Neuronal stem cell (in vitro differentiated cells): Measurements from ENCODE around the gene SH3GL2.

ENCODE experiments used
- DNase-seq: peaks from one replicate; pipeline ENCODE4 v3.0.0-alpha.2; 2013; ENCODE audit warnings: low spot score
- H2AFZ ChIP-seq: one replicate; pipeline ENCODE4 v1.6.1; 2013; ENCODE audit warnings: mild to moderate bottlenecking, low read length, inconsistent platforms
- H2AK5ac ChIP-seq: 2 replicates; pipeline ENCODE4 v1.6.1; 2013; ENCODE audit warnings: low read depth, mild to moderate bottlenecking, inconsistent platforms, low read length, moderate library complexity, mixed read lengths
- H2BK120ac ChIP-seq: 2 replicates; pipeline ENCODE4 v1.6.1; 2013; ENCODE audit warnings: low read depth, mild to moderate bottlenecking, inconsistent platforms, low read length, moderate library complexity, mixed read lengths
- H2BK12ac ChIP-seq: one replicate; pipeline ENCODE4 v1.6.1; 2013; ENCODE audit warnings: low read length, inconsistent platforms
- H2BK15ac ChIP-seq: 2 replicates; pipeline ENCODE4 v1.6.1; 2013; ENCODE audit warnings: mild to moderate bottlenecking, low read length, inconsistent platforms, mixed read lengths
- H2BK5ac ChIP-seq: one replicate; pipeline ENCODE4 v1.6.1; 2013; ENCODE audit warnings: inconsistent platforms, mild to moderate bottlenecking, low read length, moderate library complexity
- H3K14ac ChIP-seq: one replicate; pipeline ENCODE4 v1.6.1; 2013; ENCODE audit warnings: low read length, inconsistent platforms
- H3K18ac ChIP-seq: 2 replicates; pipeline ENCODE4 v1.6.1; 2013; ENCODE audit warnings: low read length, inconsistent platforms
- H3K23ac ChIP-seq: 2 replicates; pipeline ENCODE4 v1.6.1; 2013; ENCODE audit warnings: low read depth, mild to moderate bottlenecking, mixed read lengths, low read length, inconsistent platforms; ENCODE audit not compliant: poor library complexity
- H3K27ac ChIP-seq: replicated peaks from 3 replicates; pipeline ENCODE4 v1.5.1; 2013; ENCODE audit warnings: low read length, inconsistent platforms
- H3K27me3 ChIP-seq, 3 experiments: 2 replicates each; pipeline ENCODE4 v1.6.1; 2013; ENCODE audit warnings: low read length in 3 of 3, mild to moderate bottlenecking in 2 of 3, inconsistent platforms in 1 of 3, low read depth in 1 of 3, mixed read lengths in 1 of 3, moderate library complexity in 1 of 3; ENCODE audit not compliant: control insufficient read depth in 3 of 3, insufficient read depth in 3 of 3
- H3K36me3 ChIP-seq, 2 donors: replicated peaks in 1 of 2; 2 replicates each; pipeline ENCODE4 v1.6.1; 2013; ENCODE audit warnings: low read length in 2 of 2; ENCODE audit not compliant: control insufficient read depth in 2 of 2, insufficient read depth in 2 of 2
- H3K4ac ChIP-seq: 2 replicates; pipeline ENCODE4 v1.6.1; 2013; ENCODE audit warnings: inconsistent platforms, mild to moderate bottlenecking, low read length, moderate library complexity
- H3K4me1 ChIP-seq, 2 donors: 1 replicate in 1 of 2; 2 replicates in 1 of 2; pipeline ENCODE4 v1.6.1; 2013; ENCODE audit warnings: low read length in 2 of 2, low read depth in 1 of 2; ENCODE audit not compliant: control insufficient read depth in 2 of 2, insufficient read depth in 1 of 2
- H3K4me2 ChIP-seq: one replicate; pipeline ENCODE4 v1.6.1; 2013; ENCODE audit warnings: mild to moderate bottlenecking, low read length, inconsistent platforms; ENCODE audit not compliant: insufficient read depth, poor library complexity, severe bottlenecking
- H3K4me3 ChIP-seq, 2 donors: 2 replicates each; pipeline ENCODE4 v1.5.1; 2013; ENCODE audit warnings: low read length in 2 of 2, mild to moderate bottlenecking in 2 of 2, inconsistent platforms in 1 of 2, moderate library complexity in 1 of 2
- H3K79me1 ChIP-seq: one replicate; pipeline ENCODE4 v1.6.1; 2013; ENCODE audit warnings: low read depth, mild to moderate bottlenecking, inconsistent platforms, low read length, moderate library complexity
- H3K9ac ChIP-seq: one replicate; pipeline ENCODE4 v1.6.1; 2013; ENCODE audit warnings: mild to moderate bottlenecking, low read depth, low read length, inconsistent platforms; ENCODE audit not compliant: poor library complexity
- H3K9me3 ChIP-seq, 2 donors: replicated peaks in 1 of 2; 2 replicates each; pipeline versions ENCODE3 to v1.6.1; 2013; ENCODE audit warnings: low read length in 2 of 2, mild to moderate bottlenecking in 2 of 2, inconsistent platforms in 1 of 2, low read depth in 1 of 2, mixed read lengths in 1 of 2, moderate library complexity in 1 of 2; ENCODE audit not compliant: control insufficient read depth in 2 of 2, insufficient read depth in 1 of 2
- H4K8ac ChIP-seq: one replicate; pipeline ENCODE4 v1.6.1; 2013; ENCODE audit warnings: low read depth, mild to moderate bottlenecking, inconsistent platforms, low read length, moderate library complexity
- H4K91ac ChIP-seq: one replicate; pipeline ENCODE4 v1.6.1; 2013; ENCODE audit warnings: low read length, low read depth, mild to moderate bottlenecking, inconsistent platforms; ENCODE audit not compliant: poor library complexity
- WGBS, 2 donors: extraction: QIAGEN DNeasy Blood & Tissue Kit; methylation state at CpG; one replicate each; pipeline ENCODE4 v1.1.7; 2013; ENCODE audit warnings: missing lambda C conversion rate in 2 of 2, mixed read lengths in 1 of 2; ENCODE audit not compliant: insufficient read length in 2 of 2, insufficient replicate concordance in 1 of 2; ENCODE audit errors: extremely low coverage in 2 of 2; 5-methylcytosine and 5-hydroxymethylcytosine counted together

Gene SH3GL2

DNA sequence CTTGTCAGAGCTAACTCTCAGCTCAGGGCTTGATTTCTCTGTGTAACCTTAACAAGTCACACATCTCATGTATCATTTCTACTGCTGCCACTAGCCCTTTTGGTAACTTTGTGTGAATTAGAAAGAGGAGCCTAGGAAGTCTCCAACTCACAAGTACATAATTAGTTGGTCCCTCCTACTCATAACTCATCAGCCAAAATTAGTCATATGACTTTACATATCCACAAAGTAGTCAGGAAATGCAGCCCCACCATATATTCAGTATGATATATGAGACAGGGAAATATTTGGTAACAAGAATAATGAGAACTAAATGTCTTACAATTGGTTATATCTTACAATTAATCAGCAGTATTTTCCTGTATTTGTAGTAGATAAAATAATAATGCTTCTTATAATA is 250.2 kb downstream of the SH3GL2 start:
- Histone ChIP-seq H3K36me3 (no peaks in the 10 kb centered on the region), H3K27me3 (no peaks in the 10 kb centered on the region), H2BK5ac (no peak overlapping the region), H3K27ac (no peak overlapping the region), H3K23ac (no peak overlapping the region), H2AK5ac (no peak overlapping the region), H2BK120ac (no peak overlapping the region), H3K9ac (no peak overlapping the region), H3K9me3 (no peaks in the 10 kb centered on the region), H2AFZ (no peak overlapping the region), H3K79me1 (no peaks in the 10 kb centered on the region), H3K4ac (no peak overlapping the region), H4K91ac (no peak overlapping the region), H2BK15ac (no peak overlapping the region), H3K18ac (no peak overlapping the region), H2BK12ac (no peak overlapping the region), H3K14ac (no peak overlapping the region), H3K4me2 (no peak overlapping the region), H3K4me1 (peaks cover 0 to 5% of the 10 kb centered on the region in 2 donors), H3K4me3 (no peak overlapping the region), H4K8ac (no peak overlapping the region)
- DNase-seq, result no peak

- no CpG with 5 or more reads among the region's 4 CpGs for WGBS, 2 donors
These were observed 251.0 kb downstream of the SH3GL2 start for GRCh38 chr9:17829812-17830385.

GRCh38 chr9:17832812-17833211 is 253.9 kb downstream of the SH3GL2 start:
- H3K79me1 ChIP-seq, result no peaks in the 10 kb centered on the region
- no peak overlapping the region for H3K4me3 ChIP-seq
- H4K8ac ChIP-seq, result no peak overlapping the region
- no peak overlapping the region for H2BK12ac ChIP-seq
- peaks cover 0 to 1% of the 10 kb centered on the region in 2 donors for H3K4me1 ChIP-seq
- no peak overlapping the region for H3K9ac ChIP-seq
- H3K27ac ChIP-seq, result no peak overlapping the region
- no peak overlapping the region for H2BK15ac ChIP-seq
- H3K4ac ChIP-seq, result no peak overlapping the region
- H3K9me3 ChIP-seq, result no peaks in the 10 kb centered on the region
- H3K14ac ChIP-seq, result no peak overlapping the region
- H3K18ac ChIP-seq, result no peak overlapping the region
- H3K23ac ChIP-seq, result no peak overlapping the region
- no peak for DNase-seq
- no peak overlapping the region for H4K91ac ChIP-seq
- no peaks in the 10 kb centered on the region for H3K27me3 ChIP-seq
- no peaks in the 10 kb centered on the region for H3K36me3 ChIP-seq
- H2AFZ ChIP-seq, result no peak overlapping the region
- no peak overlapping the region for H3K4me2 ChIP-seq
- H2BK5ac ChIP-seq, result no peak overlapping the region
- no peak overlapping the region for H2BK120ac ChIP-seq
- no peak overlapping the region for H2AK5ac ChIP-seq
- WGBS, 2 donors, result no CpG with 5 or more reads among the region's 2 CpGs

More at GRCh38 chr9:17829812-17830385, 251.0 kb downstream of the SH3GL2 start:
- no peak overlapping the region for H3K4me3 ChIP-seq
- H3K9me3 ChIP-seq, result no peaks in the 10 kb centered on the region
- H3K27me3 ChIP-seq, result no peaks in the 10 kb centered on the region
- H3K4me2 ChIP-seq, result no peak overlapping the region
- no peak overlapping the region for H2BK12ac ChIP-seq
- H4K91ac ChIP-seq, result no peak overlapping the region
- no peak overlapping the region for H3K18ac ChIP-seq
- no peak overlapping the region for H3K27ac ChIP-seq
- H2AFZ ChIP-seq, result no peak overlapping the region
- H2AK5ac ChIP-seq, result no peak overlapping the region
- H3K14ac ChIP-seq, result no peak overlapping the region
- H3K23ac ChIP-seq, result no peak overlapping the region
- no peak overlapping the region for H4K8ac ChIP-seq
- no peaks in the 10 kb centered on the region for H3K79me1 ChIP-seq
- no peak overlapping the region for H3K9ac ChIP-seq
- peaks cover 0 to 1% of the 10 kb centered on the region in 2 donors for H3K4me1 ChIP-seq
- no peak overlapping the region for H2BK120ac ChIP-seq
- no peak for DNase-seq
- H2BK5ac ChIP-seq, result no peak overlapping the region
- H2BK15ac ChIP-seq, result no peak overlapping the region
- H3K36me3 ChIP-seq, result no peaks in the 10 kb centered on the region
- no peak overlapping the region for H3K4ac ChIP-seq

GRCh38 chr9:17833846-17834245 is 255.0 kb downstream of the SH3GL2 start:
- WGBS, 2 donors, result no CpG with 5 or more reads among the region's 7 CpGs
- Histone ChIP-seq H2BK15ac (no peak overlapping the region), H3K9me3 (no peaks in the 10 kb centered on the region), H3K4me1 (peaks cover 0 to 1% of the 10 kb centered on the region in 2 donors), H3K27me3 (no peaks in the 10 kb centered on the region), H3K27ac (no peak overlapping the region), H4K8ac (no peak overlapping the region), H3K23ac (no peak overlapping the region), H3K4me3 (no peak overlapping the region), H2BK12ac (no peak overlapping the region), H2AK5ac (no peak overlapping the region), H3K4me2 (no peak overlapping the region), H4K91ac (no peak overlapping the region), H3K36me3 (no peaks in the 10 kb centered on the region), H3K4ac (no peak overlapping the region), H2AFZ (no peak overlapping the region), H3K18ac (no peak overlapping the region), H3K79me1 (no peaks in the 10 kb centered on the region), H3K9ac (no peak overlapping the region), H3K14ac (no peak overlapping the region), H2BK120ac (no peak overlapping the region), H2BK5ac (no peak overlapping the region)
- DNase-seq, result no peak
